IPS-15b (cell line): Measurements from ENCODE around the gene ELMO1.

Source experiments
- H3K27me3 ChIP-seq: one replicate; pipeline ENCODE4 v1.6.1; 2013; ENCODE audit warnings: low read length; ENCODE audit not compliant: control insufficient read depth, insufficient read depth
- H3K36me3 ChIP-seq: one replicate; pipeline ENCODE4 v1.6.1; 2013; ENCODE audit warnings: low read length; ENCODE audit not compliant: control insufficient read depth, insufficient read depth
- H3K4me1 ChIP-seq: one replicate; pipeline ENCODE4 v1.6.1; 2013; ENCODE audit warnings: mild to moderate bottlenecking, low read length; ENCODE audit not compliant: control insufficient read depth, insufficient read depth
- H3K4me3 ChIP-seq: one replicate; pipeline ENCODE4 v1.5.1; 2013; ENCODE audit warnings: low read depth, low read length
- H3K9ac ChIP-seq: one replicate; pipeline ENCODE4 v1.6.1; 2013; ENCODE audit warnings: low read depth, mild to moderate bottlenecking, low read length
- H3K9me3 ChIP-seq: one replicate; pipeline ENCODE4 v1.6.1; 2013; ENCODE audit warnings: mild to moderate bottlenecking, low read length; ENCODE audit not compliant: control insufficient read depth, insufficient read depth

ELMO1 gene

DNA sequence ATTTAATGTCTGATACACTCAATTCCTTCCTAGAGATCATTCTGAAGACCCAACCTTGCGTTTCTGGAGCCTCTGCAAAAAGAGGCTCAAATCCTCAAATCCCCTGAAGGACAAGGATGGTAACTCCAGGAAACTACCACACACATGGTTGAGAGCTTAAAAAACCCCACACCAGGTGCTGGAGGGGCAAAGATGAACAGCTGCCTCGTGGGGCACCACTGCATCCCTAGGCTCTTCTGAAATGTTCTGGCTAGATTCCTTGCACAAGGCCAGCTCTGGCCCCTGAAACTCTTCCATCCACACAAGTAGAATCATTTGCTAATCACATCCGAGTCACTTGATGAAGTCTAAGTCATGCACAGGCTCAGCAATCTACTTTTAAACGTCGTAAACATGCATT is 286.6 kb downstream of the ELMO1 start:
- H3K9ac ChIP-seq, result no peak overlapping the region
- H3K4me1 ChIP-seq, result no peaks in the 10 kb centered on the region
- H3K4me3 ChIP-seq, result no peak overlapping the region
- H3K9me3 ChIP-seq, result no peaks in the 10 kb centered on the region
- H3K36me3 ChIP-seq, result no peaks in the 10 kb centered on the region
- H3K27me3 ChIP-seq, result no peaks in the 10 kb centered on the region

DNA sequence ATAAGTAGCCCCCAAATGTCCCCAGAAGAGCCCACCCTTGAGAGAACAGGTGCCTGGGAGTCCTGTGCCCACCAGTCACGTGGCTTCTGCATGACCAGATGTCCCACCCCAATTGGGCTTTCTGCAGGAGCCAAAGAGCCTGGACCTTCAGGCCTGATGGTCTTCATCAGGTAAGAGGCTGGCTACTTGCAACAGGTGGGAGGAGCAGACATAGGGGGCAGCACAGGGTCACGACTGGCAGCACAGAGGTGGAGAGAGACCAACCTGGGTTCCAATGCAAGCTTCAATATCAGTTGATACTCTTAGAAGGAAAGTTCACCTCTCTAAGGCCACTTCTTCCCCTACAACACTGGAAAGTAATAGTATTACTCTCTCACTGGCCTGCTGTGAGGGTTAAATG is 288.0 kb downstream of the ELMO1 start:
- no peaks in the 10 kb centered on the region for H3K4me1 ChIP-seq
- no peaks in the 10 kb centered on the region for H3K27me3 ChIP-seq
- no peaks in the 10 kb centered on the region for H3K9me3 ChIP-seq
- no peaks in the 10 kb centered on the region for H3K36me3 ChIP-seq
- no peak overlapping the region for H3K4me3 ChIP-seq
- H3K9ac ChIP-seq, result no peak overlapping the region

- Histone ChIP-seq H3K9ac (no peak overlapping the region), H3K27me3 (no peaks in the 10 kb centered on the region), H3K4me1 (no peaks in the 10 kb centered on the region), H3K9me3 (no peaks in the 10 kb centered on the region), H3K36me3 (no peaks in the 10 kb centered on the region), H3K4me3 (no peak overlapping the region)
These were observed 295.3 kb downstream of the ELMO1 start for GRCh38 chr7:37153376-37153775.

DNA sequence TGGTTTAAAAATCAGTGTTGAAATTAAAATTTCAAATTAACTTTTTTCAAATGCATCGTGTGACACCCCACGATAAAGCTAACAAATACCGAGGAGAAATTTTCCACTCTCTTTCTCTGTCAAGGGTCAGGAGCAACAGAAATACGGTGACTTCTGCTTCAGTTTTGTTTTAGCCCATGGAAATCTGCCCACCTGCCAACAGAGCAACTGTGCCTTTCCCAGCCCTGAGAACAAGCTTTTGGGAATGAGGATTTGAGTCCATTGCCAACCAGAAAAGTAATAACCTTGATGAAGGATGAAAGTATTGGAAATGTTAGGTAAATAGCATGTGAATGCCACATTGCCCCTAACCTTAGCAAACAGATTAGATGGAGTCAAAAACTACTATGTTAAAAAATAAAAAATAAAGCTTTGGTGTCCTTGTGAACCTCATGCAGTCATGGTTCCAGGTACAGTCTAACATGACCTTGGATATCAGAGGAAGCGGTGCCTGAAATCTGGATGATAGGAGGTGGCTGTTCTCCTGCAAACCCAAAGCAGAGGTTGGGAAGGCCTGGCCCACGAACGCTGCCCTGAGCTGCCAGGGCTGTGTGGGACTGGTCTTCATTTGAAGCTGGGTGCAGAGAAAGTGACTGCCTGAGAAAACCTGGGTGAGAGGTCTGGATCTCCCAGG is 296.8 kb downstream of the ELMO1 start:
- Histone ChIP-seq H3K36me3 (no peaks in the 10 kb centered on the region), H3K27me3 (no peaks in the 10 kb centered on the region), H3K9me3 (no peaks in the 10 kb centered on the region), H3K4me3 (no peak overlapping the region), H3K9ac (no peak overlapping the region), H3K4me1 (no peaks in the 10 kb centered on the region)

DNA sequence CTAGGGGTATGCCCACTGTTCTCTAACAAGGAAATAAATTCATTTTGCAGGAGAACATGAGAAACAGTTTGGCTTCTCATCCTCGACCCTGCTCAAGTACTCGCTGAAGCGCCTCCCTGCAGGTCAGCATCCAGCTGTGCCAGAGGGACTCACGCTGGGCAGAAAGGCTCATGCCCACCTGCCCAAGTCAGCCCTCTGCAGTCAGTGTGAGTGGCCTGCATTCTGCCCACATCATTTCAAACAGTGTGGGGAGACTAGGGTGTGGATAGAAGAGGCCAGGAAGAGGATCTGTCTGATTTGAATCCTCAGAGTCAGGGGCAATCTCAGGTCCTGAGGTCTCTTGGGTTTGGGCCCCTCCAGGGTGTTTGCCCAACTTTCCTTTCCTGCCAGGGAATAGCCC is 297.8 kb downstream of the ELMO1 start:
- Histone ChIP-seq H3K4me1 (no peaks in the 10 kb centered on the region), H3K27me3 (no peaks in the 10 kb centered on the region), H3K36me3 (no peaks in the 10 kb centered on the region), H3K9ac (no peak overlapping the region), H3K4me3 (no peak overlapping the region), H3K9me3 (no peaks in the 10 kb centered on the region)

GRCh38 chr7:37150180-37150579 is 298.5 kb downstream of the ELMO1 start:
- Histone ChIP-seq H3K4me3 (no peak overlapping the region), H3K9ac (no peak overlapping the region), H3K4me1 (no peaks in the 10 kb centered on the region), H3K9me3 (no peaks in the 10 kb centered on the region), H3K36me3 (no peaks in the 10 kb centered on the region), H3K27me3 (no peaks in the 10 kb centered on the region)

- Histone ChIP-seq H3K4me3 (no peak overlapping the region), H3K9me3 (no peaks in the 10 kb centered on the region), H3K27me3 (no peaks in the 10 kb centered on the region), H3K4me1 (no peaks in the 10 kb centered on the region), H3K36me3 (no peaks in the 10 kb centered on the region), H3K9ac (no peak overlapping the region)
These were observed 298.9 kb downstream of the ELMO1 start for GRCh38 chr7:37149773-37150124.

- no peaks in the 10 kb centered on the region for H3K36me3 ChIP-seq
- H3K4me1 ChIP-seq, result no peaks in the 10 kb centered on the region
- H3K4me3 ChIP-seq, result no peak overlapping the region
These were observed 299.5 kb downstream of the ELMO1 start for GRCh38 chr7:37149051-37149772.

GRCh38 chr7:37145682-37146081 is 303.0 kb downstream of the ELMO1 start:
- H3K4me1 ChIP-seq, result no peaks in the 10 kb centered on the region
- no peak overlapping the region for H3K9ac ChIP-seq
- no peaks in the 10 kb centered on the region for H3K36me3 ChIP-seq
- no peaks in the 10 kb centered on the region for H3K9me3 ChIP-seq
- H3K27me3 ChIP-seq, result no peaks in the 10 kb centered on the region
- H3K4me3 ChIP-seq, result no peak overlapping the region

More at GRCh38 chr7:37149051-37149772, 299.5 kb downstream of the ELMO1 start:
- no peaks in the 10 kb centered on the region for H3K9me3 ChIP-seq
- H3K9ac ChIP-seq, result no peak overlapping the region
- no peaks in the 10 kb centered on the region for H3K27me3 ChIP-seq

- Histone ChIP-seq H3K4me1 (no peaks in the 10 kb centered on the region), H3K36me3 (no peaks in the 10 kb centered on the region), H3K9ac (no peak overlapping the region), H3K9me3 (no peaks in the 10 kb centered on the region), H3K27me3 (no peaks in the 10 kb centered on the region), H3K4me3 (no peak overlapping the region)
These were observed 304.2 kb downstream of the ELMO1 start for GRCh38 chr7:37144423-37144822.

- Histone ChIP-seq H3K9ac (no peak overlapping the region), H3K9me3 (no peaks in the 10 kb centered on the region), H3K27me3 (no peaks in the 10 kb centered on the region), H3K36me3 (no peaks in the 10 kb centered on the region), H3K4me3 (no peak overlapping the region), H3K4me1 (no peaks in the 10 kb centered on the region)
These were observed 305.7 kb downstream of the ELMO1 start for GRCh38 chr7:37142958-37143357.

DNA sequence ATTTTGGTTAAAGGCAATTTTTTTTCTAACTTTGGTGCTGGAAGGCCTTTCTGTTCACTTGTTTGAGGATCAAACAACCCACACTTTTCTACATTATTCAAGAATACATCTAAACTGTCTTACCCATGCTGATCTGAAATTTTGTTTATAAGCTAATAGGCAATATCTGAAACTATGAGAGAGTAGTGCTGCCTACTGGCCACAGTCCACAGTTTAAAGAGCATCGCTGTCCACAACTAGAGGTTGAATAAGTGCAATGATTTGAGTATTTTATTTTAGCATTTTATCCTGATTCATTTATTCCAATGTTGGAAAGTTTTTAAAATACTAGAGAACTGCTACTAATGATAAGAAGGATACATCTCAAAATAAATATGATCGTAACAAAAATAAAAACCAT is 306.9 kb downstream of the ELMO1 start:
- Histone ChIP-seq H3K27me3 (no peaks in the 10 kb centered on the region), H3K4me1 (no peaks in the 10 kb centered on the region), H3K9ac (no peak overlapping the region), H3K4me3 (no peak overlapping the region), H3K9me3 (no peaks in the 10 kb centered on the region), H3K36me3 (no peaks in the 10 kb centered on the region)
